ENCODE measurements around the gene PXDC1. TPM values are rescaled to one million over a fixed set of nuclear protein-coding genes. Genes with fewer than 3 reads are reported as not detected.

Gene PXDC1
- total and polyA plus RNA-seq, 2 experiments from 2014 or later = 1.2 to 1.8 TPM

GRCh38 chr6:3738381-3739131, 13.0 kb downstream of the PXDC1 start:
- DNase-seq (ENCODE audit: low spot score) (no peak), ATAC-seq (no peak)
- Mint-ChIP-seq H3K36me3 (ENCODE audit: low read depth) (peaks cover 16% of the 10 kb centered on the region; the same call in 2 of the 3 replicates), H3K4me1 (peaks cover 32% of the 10 kb centered on the region), H3K27me3 (ENCODE audit: insufficient read depth, low read depth, poor library complexity) (peaks cover 10% of the 10 kb centered on the region), H3K27ac (no peak overlapping the region), H3K9me3 (peaks cover 12% of the 10 kb centered on the region; the same call in 2 of the 3 replicates), H3K4me3 (no peak overlapping the region)
- TF ChIP-seq EZH2 (IDR thresholded peaks at IDR 0.05; ENCODE audit: low read depth, unreplicated experiment) (no peak), EZH2phosphoT487 (IDR thresholded peaks at IDR 0.05; ENCODE audit: unreplicated experiment) (no peak), ETS1 (IDR thresholded peaks at IDR 0.05) (no peak), ZNF114 (CRISPR knock-in tag; IDR thresholded peaks at IDR 0.05) (no peak), STAT1 (IDR thresholded peaks at IDR 0.05; ENCODE audit: unreplicated experiment) (no peak), NANOG (IDR thresholded peaks at IDR 0.05; ENCODE audit: borderline replicate concordance) (no peak), ZNF331 (CRISPR knock-in tag; IDR thresholded peaks at IDR 0.05; ENCODE audit: low read depth) (no peak), CREB1 (CRISPR knock-in tag; IDR thresholded peaks at IDR 0.05; ENCODE audit: low read depth) (no peak)
- H3K27ac ChIP-seq (ENCODE audit: low read depth) = no peak overlapping the region
- H3K79me2 ChIP-seq (replicated peaks; ENCODE audit: insufficient read depth) = no peaks in the 10 kb centered on the region
- no peaks in the 10 kb centered on the region for H3K27me3 ChIP-seq (ENCODE audit: insufficient read depth)
- no peak overlapping the region for H3K4me3 ChIP-seq
- H3K9me2 ChIP-seq (ENCODE audit: insufficient read depth) = no peaks in the 10 kb centered on the region
- H3K36me3 ChIP-seq (ENCODE audit: insufficient read depth) = no peaks in the 10 kb centered on the region
- H3K4me2 ChIP-seq = no peak overlapping the region
- no peaks in the 10 kb centered on the region for H4K20me1 ChIP-seq (replicated peaks; ENCODE audit: insufficient read depth)
- H2AFZ ChIP-seq = no peak overlapping the region
- no peaks in the 10 kb centered on the region for H3F3A ChIP-seq (replicated peaks; ENCODE audit: low read depth)
- peaks cover 10% of the 10 kb centered on the region for H3K4me1 ChIP-seq (ENCODE audit: insufficient read depth)

- no peak overlapping the region for H3K27ac ChIP-seq (ENCODE audit: low read depth)
- H3K4me2 ChIP-seq = no peak overlapping the region
- H3K4me1 ChIP-seq (ENCODE audit: insufficient read depth) = peaks cover 6% of the 10 kb centered on the region
- no peaks in the 10 kb centered on the region for H4K20me1 ChIP-seq (replicated peaks; ENCODE audit: insufficient read depth)
- H3K36me3 Mint-ChIP-seq (ENCODE audit: low read depth) = peaks cover 16% of the 10 kb centered on the region; the same call in 2 of the 3 replicates
- ATAC-seq (no peak), DNase-seq (ENCODE audit: low spot score) (no peak)
- H3K27me3 ChIP-seq (ENCODE audit: insufficient read depth) = no peaks in the 10 kb centered on the region
- H3K36me3 ChIP-seq (ENCODE audit: insufficient read depth) = no peaks in the 10 kb centered on the region
- H3K27ac Mint-ChIP-seq = no peak overlapping the region
- TF ChIP-seq JUNB (IDR thresholded peaks at IDR 0.05; ENCODE audit: unreplicated experiment) = no peak
- no peak for TF ChIP-seq ZNF462 (CRISPR knock-in tag; IDR thresholded peaks at IDR 0.05)
- TF ChIP-seq ETS1 (IDR thresholded peaks at IDR 0.05) = no peak
- H3K27me3 Mint-ChIP-seq (ENCODE audit: insufficient read depth, low read depth, poor library complexity) = peaks cover 10% of the 10 kb centered on the region
- no peak overlapping the region for H3K4me3 ChIP-seq
- no peaks in the 10 kb centered on the region for H3F3A ChIP-seq (replicated peaks; ENCODE audit: low read depth)
- H3K9me2 ChIP-seq (ENCODE audit: insufficient read depth) = no peaks in the 10 kb centered on the region
- no peaks in the 10 kb centered on the region for H3K79me2 ChIP-seq (replicated peaks; ENCODE audit: insufficient read depth)
- H3K9me3 Mint-ChIP-seq = peaks cover 12% of the 10 kb centered on the region; the same call in 2 of the 3 replicates
- H2AFZ ChIP-seq = no peak overlapping the region
- H3K4me3 Mint-ChIP-seq = no peak overlapping the region
- peaks cover 26% of the 10 kb centered on the region for H3K4me1 Mint-ChIP-seq
Measured at GRCh38 chr6:3737831-3738210, 13.7 kb downstream of the PXDC1 start.
